GM21381 (cell line): ENCODE measurements around the gene MYL3.

Experiments
- ATAC-seq: cut with Tn5 transposase; IDR thresholded peaks from one replicate; pipeline ENCODE4 v1.9.1; 2021; ENCODE audit warnings: mild to moderate bottlenecking, moderate library complexity; ENCODE audit not compliant: unreplicated experiment

The MYL3 gene

DNA sequence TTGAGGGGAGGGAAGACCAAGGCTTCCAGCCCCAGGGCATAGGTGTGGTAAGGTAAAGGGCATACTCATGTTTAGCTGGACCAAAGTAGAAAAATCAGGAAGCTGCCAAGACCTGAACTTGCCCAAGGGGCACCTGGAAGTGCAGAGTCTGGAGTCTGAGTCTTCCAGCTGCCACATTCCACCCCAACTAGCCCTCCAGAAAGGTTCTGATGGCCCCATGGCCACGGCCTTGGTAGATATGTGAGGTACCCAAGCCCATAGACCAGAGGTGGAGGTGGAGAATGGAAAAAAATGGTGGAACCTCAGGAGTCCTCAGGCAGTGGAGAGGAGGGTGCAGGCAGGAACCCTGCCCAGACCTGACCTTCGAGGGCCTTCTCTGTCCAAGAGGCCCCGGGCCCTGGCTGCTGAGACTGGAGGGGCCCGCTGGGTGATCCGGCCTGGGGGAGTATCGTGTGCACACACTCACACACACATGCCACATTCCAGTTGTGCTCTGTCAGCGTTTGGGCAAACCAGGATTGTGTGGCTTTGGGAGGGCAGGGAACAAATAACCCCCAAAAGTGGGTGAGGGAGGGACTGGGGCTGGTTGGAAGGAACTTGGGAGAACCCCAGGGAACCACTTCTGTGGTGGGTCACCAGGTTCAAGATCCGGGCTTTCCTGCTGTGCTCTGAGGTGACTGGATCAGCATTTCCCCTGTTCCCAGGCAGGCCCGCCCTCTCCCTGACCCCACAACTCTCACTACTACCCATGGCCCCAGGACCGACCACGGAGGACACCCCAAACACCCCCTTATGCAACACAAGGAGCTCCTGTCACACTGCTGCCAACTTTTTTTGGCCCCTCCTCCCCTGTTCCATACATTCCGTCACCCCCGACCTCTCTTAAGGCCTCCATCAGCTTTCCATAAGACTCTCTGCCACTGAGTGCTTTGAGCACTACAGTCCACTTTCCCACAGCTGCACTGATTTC, 11.6 kb downstream of the MYL3 start:
- no peak for ATAC-seq

DNA sequence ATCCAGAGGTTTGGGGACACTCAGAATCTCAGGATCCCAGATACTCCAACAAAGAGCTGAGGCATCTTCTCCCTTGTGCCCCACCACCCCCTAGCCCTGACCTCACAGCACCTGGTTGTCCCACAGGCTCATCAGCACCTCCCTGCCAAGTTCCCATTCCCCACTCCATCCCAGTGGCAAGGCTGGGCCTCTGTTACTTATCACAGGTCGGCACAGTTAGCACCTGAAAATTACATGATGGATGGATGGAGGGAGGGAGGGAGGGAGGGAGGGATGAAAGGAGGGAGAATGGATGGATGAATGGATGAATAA, 12.8 kb downstream of the MYL3 start:
- ATAC-seq = no peak

DNA sequence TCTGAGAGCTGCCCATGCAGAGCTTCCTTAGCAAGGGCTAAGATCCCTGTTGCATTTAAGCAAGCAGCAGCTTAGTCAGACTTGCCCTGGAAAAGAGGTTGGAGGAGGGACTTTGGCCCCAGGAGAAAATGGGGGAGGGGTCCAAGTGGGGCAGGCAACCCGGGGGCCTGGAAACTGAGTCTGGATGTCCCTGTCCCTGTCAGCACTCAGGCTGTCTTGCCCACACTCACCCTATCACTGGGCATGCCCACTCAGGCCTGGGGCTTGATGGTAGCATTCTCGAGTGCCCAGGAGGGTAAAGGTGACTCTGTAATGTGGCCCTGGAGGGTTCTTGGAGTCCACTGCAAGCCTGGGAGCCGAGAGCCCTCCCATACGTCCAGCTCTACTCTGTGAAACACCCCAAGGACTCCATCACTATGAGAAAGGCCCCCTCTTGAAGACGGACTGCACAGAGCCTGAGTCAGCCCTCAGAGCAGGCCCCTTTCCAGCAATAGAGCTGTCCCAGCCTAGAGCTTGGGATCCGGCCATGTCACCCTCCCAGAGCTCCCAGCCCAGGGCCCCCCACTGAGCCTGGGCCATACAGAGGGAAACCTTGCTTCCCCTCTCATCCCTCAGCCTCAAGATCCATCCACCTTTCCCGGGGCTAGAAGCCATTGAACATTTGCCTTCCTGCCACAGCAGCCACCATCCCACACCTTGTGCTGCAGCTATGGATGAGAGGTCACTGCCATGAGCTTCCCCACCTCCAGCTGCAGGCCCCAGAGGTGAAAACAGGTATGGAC, 13.4 kb downstream of the MYL3 start:
- ATAC-seq = no peak

DNA sequence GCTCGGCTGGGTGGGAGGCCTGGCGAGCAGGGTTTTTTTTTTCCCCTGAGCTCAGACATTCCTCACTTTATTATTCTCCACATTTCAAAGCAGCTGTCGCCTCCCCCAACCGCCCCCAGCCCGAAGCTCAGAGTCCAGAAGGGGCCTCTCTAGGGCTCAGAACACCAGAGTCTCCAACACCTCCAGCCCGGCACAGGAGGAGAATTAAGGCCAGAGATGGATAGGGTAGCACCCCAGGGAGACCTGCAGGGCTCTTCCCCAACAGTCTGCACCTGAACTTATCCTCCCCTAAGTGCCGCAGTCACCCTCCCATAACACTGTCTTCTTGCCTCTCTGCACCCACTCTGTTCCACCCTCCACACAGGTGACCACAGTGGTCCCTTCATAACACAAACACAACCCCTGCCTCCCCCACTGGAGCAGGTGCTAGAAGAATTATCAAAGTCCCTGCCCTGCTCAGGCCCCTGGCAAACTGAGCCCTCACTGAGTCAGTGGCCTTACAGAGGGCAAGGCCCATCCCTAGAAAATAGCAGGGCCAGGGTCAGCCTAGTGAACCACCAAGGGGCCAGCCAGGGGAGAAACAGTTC, 14.1 kb downstream of the MYL3 start:
- ATAC-seq = no peak

DNA sequence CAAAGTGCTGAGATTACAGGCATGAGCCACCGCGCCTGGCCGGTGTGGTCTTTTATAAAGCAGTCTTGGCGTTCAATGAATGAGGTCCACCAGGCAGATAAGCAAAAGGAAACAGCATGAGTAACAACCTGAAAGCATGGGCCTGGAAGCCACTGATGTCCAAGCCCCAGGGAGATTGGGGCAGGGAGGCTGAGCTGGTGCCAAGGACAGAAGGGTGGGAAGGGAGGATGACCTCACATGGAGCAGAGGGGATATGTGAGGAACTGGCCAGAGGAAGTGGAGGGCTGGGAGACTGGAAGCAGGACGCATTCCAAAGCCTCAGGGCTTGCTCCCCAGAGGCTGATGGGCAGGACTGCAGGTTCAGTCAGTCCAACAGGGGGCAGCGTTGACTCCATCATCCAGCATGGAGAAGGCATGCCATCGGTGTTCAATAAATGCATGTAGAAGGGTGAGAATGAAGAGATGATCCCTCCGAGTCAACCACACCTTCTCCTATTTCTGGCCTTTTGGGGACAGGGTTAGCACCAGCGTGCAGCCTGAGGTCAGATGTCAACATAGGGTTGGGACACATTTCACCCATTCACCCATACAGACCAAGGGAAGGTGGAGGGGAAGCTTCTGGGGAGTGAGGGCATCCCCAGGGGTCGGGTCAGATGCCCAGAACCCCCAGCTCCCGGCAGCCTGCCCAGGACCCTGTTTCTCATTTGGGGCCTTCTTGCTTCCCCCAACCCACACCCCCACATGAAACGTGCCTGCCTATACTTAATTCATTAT, 14.8 kb downstream of the MYL3 start:
- no peak for ATAC-seq

DNA sequence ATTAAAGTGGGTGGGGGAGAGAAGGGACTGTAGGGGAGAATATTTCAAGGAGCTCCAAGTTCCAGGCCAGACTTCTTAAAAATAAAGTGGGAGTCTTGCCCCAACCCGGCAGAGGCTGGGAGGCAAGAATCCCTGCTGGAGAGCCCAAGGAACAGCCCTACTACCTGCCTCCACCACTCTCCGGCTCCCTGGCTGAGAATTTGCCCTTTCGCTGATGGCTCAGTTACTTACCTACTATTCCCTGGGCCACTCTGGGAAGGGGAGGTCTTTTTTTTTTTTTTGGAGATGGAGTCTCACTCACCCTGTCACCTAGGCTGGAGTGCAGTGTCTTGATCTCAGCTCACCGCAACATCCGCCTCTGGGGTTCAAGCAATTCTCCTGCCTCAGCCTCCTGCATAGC, 15.5 kb downstream of the MYL3 start:
- ATAC-seq = no peak

DNA sequence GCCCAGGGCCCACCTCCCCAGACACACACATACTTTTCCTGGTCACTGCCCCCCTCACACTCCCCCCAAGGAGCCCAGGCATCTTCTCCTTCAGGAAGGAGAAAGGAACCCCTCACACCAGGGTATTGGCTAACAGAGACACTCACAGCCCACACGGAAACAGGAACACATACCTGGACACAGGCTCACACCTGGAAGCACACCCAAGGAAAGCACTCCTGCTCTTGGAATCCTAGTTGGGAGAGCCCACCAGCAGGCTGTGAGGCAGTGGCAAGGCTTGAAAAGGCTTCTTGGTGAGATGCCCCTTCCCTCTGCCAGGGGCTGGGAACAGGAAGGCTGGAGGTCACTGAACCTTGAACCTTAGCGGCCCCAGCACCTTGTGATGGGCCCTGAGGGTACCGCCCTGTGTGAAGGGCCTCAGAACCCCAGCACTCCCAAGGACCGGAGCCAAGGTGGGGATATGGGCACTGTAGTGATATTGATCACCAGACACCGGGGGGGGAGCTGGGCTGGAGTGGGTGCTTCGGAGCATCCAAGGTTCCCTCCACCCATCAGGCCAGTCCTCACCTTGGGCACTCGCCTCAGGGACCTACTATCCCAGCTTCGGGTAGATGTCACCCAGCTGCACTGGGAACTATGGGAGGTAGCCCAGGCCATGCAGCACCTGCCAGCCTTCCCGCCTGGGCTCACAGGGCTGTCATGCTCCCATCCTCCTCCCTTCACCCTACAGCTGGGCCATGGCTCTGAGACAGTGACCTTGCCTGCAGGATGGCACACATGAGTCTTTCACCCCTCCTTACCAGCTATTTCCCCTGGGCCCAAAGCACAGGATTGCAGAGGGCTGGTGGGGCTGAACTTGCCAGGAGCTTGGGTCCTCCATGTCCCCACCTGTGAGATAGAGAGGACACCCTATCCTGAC, 16.4 kb downstream of the MYL3 start:
- no peak for ATAC-seq

DNA sequence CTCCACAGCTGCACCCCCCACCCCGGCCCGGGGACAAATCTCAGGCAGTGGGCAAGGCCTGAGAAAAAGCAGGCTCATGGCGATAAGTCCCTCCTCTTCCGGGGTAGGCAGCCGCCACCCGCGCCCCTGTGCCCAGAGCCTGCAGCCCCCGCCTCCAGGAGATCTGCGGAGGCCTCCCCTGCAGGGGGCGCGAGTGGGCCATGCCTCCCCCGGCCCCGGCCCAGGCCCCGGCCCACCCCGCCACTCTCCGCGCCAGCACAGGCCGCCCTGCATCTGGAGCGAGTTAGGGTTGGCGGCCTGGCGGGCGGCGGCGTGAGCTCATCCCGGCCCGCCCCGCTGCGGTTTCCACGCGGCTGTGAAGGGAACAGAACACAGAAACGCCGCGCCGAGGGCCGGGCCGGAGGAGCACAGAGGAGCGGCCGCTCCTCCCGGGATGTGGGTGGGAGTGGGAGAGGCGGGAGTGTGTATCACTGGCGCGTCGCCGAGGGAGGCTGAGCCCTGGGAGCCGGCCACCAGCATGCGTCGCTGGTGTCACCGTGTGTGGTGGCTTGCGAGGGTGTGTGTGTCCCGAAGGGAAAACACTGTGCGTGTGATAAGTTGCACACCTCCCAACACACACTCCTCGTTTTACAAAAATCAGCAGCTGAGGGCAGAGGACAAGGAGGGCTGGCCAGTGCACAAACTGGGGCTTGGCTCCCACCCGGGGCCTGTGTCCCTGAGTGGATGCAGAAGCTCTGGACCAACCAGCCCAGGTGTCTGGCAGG, 17.2 kb downstream of the MYL3 start:
- peak; percentile 62 for ATAC-seq

DNA sequence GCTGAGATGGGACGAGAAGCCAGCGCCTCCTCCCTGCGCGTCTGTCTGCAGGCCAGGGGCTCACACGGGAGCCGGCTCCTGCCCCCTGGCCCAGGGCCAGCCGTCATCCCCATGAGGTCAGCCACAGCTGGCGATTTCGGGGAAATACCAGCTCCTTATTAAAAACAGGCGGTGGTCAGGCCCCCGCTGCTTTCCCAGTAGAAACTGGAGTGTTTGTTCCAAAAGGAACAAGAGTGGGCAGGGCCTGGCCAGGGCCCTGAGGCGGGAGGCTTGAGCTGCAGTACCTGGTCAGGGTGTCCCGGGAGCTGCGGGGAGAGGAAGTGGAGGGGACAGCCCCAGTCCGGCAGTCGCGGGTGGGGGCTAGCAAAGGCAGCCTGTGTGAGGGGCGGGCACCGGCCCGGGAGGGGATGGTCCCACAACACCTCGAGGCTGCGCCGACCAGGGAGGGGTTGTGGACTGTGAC, 17.8 kb downstream of the MYL3 start:
- ATAC-seq = no peak

DNA sequence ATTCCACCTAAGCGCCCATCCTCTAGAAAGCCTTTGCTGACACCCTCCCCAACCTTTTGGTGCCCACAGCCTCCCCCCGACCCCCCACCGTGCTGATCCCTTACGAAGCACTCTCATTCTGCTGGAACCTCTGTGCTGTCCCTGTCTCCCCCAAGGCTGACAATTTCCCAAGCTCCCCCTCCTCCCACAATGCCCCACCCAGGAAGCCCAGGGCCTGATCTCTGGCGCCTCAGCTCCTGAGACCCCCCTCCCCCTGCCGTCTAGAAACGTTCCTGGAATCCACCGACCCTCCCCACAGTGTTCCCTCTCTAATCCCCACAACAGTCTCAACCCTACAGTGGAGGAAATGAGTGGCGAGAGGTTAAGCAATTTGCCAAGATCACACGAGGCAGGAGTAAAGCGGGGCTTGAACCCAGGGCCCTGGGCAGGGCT, 18.3 kb downstream of the MYL3 start:
- ATAC-seq = no peak

DNA sequence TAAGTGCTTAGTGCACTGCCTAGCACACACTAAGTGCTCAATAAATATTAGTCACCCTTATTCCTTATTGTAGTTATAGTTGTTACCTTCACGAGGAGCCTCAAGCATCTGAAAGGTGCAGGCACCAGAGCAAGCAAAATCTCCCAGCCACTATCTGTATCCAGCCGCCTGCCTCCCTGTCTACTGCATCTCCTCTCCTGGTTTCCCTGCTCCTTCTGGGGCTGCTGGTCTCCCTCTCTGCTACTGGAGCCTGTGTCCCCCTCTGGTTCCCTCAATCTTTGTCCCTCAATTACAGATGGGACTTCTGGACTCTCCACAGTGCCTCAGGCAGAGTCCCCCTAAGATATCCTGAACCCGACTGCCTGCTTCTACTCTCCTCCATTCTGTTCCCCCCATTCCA, 18.8 kb downstream of the MYL3 start:
- no peak for ATAC-seq

DNA sequence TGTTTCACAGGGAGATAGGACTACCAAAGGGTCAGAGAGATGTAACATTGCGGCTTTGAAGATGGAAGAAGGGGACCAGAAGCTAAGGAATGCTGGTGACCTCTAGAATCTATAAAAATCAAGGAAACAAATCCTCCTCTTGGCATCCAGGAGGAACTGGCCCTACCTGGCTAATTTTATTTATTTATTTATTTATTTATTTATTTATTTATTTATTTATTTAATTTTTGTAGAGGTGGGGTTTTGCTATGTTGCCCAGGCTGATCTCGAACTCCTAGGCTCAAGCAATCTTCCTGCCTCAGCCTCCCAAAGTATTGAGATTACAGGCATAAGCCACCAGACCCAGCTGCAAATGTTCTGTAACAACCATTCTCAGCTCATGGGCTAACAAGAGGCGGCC, 19.7 kb downstream of the MYL3 start:
- ATAC-seq = no peak

DNA sequence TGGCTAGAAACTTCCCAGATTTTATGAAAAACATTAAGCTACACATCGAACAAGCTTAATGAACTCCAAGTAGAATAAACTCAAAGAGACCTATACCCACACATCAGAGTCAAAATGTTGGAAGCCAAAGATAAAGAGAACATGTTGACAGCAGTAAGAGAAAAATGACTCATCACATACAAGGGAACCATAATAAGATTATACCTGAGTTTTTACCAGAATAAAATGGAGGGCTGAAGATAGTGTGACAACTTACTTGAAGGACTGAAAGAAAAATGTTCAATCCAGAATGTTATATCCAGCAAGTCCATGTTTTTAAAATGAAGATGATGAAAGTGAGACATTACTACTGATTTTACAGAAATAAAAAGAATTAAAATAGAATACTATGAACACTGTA, 22.8 kb downstream of the MYL3 start:
- no peak for ATAC-seq

DNA sequence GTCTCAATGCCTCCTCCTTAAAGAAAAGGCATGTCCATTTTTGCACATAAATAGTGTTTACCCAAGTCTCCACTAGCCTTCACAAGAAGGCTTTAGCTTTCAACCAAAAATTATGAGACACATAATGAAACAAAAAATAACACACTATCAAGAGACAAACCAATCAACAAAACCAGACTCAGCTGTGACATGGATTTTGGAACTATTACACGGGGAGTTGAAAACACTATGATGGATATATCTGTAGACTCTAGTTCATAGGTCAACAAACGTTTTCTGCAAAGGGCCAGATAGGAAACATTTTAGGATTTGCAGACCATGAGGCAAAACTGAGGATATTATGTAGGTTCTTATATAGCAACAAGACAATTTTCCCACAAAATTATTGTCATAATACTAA, 24.9 kb downstream of the MYL3 start:
- no peak for ATAC-seq

DNA sequence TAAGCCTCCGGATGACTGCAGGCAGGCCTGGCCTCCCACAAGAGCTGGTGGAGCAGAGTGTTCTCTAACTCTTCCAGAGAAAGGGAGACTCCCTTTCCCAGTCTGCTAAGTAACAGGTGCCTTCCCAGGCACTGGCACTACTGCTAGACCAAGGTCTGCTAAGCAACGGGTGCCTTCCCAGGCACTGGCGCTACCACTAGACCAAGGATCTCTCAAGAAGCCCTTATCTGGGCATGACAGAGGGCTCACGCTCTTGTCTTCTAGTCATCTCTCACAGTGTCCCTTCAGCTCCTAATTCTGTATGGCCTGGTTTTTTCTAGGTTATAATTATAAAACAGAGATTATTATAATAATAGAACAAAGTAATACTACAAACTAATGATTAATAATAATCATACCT, 27.8 kb downstream of the MYL3 start:
- ATAC-seq = no peak

DNA sequence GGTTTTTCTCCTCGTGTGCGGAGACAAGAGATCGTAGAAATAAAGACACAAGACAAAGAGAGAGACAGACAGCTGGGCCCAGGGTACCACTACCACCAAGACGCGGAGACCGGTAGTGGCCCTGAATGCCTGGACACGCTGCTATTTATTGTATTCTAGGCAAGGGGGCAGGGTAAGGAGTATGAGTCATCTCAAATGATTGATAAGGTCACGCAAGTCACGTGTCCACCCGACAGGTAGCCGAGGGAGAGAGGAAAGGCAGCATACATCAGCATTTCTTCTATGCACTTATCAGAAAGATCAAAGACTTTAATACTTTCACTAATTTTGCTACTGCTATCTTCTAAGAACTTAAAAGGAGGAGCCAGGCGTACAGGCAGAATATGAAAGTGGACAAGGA, 28.2 kb downstream of the MYL3 start:
- ATAC-seq = no peak

DNA sequence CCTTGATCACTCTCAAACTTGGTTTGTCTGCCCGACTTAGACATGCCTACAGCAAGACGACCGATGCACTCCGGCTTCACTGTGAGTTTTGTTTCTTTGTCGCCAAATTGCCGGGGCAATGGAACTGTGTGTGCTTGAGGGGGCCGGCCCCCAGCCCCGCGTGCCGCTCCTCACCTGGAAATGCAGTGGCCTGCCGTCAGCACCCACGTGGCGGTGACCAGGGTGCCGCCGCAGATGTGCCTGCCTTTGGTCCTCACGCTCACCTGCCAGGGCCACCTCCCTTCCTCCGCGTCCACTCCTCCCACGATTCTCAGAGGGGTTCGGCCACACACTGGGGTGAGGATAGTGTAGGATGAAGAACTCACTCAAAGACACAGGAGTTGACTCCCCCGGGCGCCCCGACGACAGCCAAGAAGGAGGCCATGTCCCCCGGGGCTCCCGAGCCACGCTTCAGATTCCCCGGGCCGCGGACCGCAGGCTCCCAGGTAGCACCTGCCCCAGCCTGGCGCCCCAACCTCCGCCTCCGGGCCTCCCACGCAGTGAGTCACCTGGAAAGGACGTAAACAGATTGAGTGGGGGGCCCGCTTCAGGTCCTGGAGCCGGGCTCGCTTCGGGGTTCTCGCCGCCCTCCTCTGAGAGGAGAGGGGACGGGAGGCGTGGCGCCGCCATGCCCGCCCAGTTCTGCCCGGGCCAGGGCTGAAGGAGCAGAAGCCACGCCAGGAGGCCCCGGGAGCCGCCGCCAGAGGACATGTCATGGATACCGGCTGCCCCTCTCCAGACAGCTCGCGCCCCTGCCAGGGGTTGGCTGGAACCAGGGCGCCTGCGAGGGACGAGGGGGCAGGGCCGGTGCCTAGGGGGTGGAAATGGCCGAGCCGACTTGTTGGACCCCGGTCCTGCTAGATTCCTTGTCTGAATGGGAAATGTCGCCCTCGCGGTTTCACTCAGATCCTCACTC, 29.6 kb downstream of the MYL3 start:
- ATAC-seq = no peak

DNA sequence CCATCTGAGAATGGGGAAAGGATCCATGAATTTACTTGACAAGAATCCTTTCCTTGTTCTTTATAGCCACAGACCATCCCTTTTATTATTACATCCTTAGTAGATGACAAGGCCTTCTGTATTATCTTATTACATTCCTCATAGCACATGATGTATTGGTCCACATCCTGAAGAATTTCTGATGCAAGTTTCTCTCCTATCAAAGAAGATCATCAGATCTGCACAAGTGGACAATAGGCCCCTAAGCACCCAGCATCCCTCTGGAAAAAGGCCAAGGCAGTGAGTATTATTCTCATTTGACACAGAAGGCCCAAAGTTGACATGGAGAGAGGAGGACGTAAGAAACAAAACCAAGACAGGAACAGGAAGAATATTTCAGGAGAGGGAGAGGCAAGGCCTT, 31.4 kb downstream of the MYL3 start:
- no peak for ATAC-seq
